GM21360 (cell line): Measurements from ENCODE around the gene AMT.
"Not testable (repeated sequence)": the region's sequence is repeated elsewhere in the genome, so short reads cannot be mapped to it uniquely, and the experiment has no call there.

Experiments
- ATAC-seq: cut with Tn5 transposase; IDR thresholded peaks from one replicate; pipeline ENCODE4 v1.9.1; 2021; ENCODE audit warnings: mild to moderate bottlenecking, moderate library complexity; ENCODE audit not compliant: unreplicated experiment

The AMT gene

DNA sequence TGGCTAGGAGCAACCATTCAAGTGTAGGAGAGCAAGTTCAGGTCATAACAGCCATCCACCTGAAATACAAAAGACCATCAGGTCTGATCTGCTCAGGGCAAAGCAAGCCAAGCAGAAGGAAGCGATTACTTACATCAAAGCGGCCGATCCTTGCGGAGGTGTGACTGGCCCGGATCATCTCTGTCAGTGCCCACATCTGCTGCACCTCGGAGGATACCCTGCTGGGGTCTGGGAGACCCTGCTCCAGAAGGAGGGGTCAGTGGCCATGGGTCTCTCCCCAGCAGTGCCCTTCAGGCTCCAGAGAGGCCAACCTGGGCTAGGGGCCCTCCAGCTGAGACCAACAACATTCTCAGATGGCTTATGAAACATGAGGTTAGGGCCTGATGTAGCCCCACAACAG lies 2.5 kb upstream of the AMT start:
- no peak for ATAC-seq

- ATAC-seq = no peak
These were observed 339 bp downstream of the AMT start for GRCh38 chr3:49421890-49422378.

GRCh38 chr3:49417516-49418120 lies 4.7 kb downstream of the AMT start:
- no peak for ATAC-seq

- no peak for ATAC-seq
These were observed 5.4 kb downstream of the AMT start for GRCh38 chr3:49416867-49417266.

GRCh38 chr3:49415931-49416601 lies 6.2 kb downstream of the AMT start:
- ATAC-seq = no peak

GRCh38 chr3:49414753-49415152 lies 7.5 kb downstream of the AMT start:
- no peak for ATAC-seq

DNA sequence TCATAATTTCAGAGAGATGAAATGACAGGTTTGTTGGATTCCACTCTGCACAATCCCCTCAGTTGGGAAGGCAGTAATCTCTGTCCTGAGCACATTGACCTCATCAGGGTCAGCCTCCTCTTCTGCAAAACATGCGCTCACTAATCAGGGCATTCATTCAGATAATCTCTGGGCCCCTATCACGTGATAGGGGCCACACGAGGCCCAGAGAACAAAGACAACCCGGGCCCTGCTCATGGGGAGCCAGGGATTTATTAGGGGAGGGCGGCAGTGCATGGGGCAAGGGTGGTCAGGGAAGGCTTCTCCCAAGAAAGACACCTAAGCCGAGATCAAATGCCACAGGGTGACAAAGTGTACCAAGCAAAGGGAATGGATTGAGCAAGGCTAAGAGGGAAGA lies 8.9 kb downstream of the AMT start:
- no peak for ATAC-seq

GRCh38 chr3:49412632-49413337 lies 9.5 kb downstream of the AMT start:
- no peak for ATAC-seq

GRCh38 chr3:49411968-49412631 lies 10.2 kb downstream of the AMT start, which contains the start of the genes RHOA and TCTA:
RHOA (minus strand) TSS chr3:49411976; CDS start chr3:49375589, 36,387 bp downstream.
TCTA (plus strand) TSS chr3:49412423; CDS start chr3:49412427, 4 bp downstream.
- ATAC-seq = peak; percentile 79

DNA sequence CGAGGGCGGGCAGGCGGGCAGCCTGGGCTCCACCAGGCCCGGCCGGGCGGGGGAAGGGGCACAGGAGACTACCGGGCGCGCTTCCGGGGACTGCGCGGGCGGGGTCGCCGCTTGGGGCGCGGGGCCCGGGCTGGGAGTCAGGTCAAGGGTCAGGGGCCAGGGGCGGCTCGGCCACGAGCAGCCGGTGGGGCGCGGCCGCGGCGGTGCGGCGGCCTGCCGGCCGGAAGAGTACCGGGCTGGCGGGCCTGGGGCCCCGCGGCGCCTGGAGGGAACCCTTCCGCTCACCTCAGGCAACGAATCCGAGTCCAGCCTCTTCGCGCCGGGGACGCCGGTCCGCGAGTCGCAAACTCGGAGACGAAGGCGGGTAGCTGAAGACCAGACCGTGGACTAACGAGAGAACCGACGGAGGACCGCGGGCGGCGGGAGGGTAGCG lies 10.7 kb downstream of the AMT start:
- peak; percentile 24 for ATAC-seq

- ATAC-seq = no peak
These were observed 11.3 kb downstream of the AMT start for GRCh38 chr3:49410846-49411534.

DNA sequence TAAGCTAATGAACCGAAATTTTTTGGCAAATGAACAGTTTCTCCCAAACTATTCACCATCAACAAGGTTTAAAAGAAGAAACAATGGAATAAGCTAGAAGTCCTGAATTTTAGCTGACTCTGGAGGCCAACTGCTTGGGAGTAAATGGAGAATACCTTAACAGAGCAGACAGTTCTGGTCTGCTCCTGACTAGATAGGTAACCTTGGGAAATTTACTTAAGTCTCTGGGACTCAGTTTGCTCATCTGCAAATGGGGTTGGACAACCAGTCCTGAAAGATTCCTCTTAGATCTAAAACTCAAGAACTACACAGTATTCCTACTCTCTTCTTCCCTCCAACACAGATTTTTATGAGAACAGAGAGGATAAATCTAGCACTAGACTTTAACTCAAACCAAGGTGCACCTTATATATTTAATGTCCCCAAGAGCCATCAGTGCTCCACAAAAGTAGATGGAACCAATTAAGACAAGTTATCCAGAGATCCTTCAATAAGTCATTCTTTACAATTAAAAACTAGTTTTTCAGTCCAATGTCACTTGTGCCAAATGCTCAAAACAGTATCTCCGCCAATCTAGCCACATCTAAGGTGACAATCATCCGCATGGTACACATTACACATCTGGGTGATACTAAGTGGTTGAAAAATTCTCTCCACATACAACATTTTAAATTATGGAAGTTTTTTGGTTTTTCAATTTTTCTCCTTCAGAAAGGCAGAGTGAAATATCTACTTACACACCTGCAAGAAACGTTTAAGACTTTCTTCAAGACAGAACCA lies 12.0 kb downstream of the AMT start:
- no peak for ATAC-seq

- no peak for ATAC-seq
These were observed 15.4 kb downstream of the AMT start for GRCh38 chr3:49406571-49407565.

GRCh38 chr3:49405570-49405969 lies 16.7 kb downstream of the AMT start:
- ATAC-seq = not testable (repeated sequence)

GRCh38 chr3:49403891-49404290 lies 18.4 kb downstream of the AMT start:
- no peak for ATAC-seq

DNA sequence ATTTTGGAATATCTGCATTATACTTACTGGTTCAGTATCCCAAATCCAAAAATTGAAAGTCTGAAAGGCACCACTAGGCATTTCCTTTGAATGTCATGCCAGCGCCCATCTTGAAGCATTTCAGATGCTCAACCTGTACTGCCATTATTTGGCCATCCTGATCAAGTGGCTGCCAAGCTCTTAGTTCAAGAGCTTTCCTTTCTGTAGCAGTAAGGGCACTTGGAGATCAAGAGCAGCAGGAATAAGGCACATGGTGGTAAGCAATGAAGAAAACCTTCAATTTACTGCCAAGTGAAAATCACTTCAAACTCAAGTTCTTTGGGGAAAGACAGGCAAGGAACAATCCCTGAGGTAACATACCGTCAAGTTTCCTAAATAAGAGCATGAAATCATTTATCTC lies 20.5 kb downstream of the AMT start:
- no peak for ATAC-seq

DNA sequence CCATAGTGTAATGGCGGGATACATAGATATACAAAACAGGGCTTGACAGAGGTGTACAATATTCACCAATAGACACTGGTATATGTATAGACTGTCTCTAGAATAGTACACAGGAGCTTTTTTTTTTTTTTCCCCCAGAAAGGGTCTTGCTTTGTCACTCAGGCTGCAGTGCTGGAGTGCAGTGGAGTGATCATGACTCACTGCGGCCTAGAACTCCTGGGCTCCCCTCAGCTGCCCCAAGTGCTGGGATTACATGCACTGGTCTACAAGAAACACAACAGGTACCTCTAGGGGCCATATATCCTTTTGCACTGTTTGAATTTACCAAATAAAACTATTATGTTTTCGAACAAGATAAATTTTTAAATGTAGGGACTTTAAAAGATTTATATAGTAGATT lies 22.8 kb downstream of the AMT start:
- ATAC-seq = no peak

DNA sequence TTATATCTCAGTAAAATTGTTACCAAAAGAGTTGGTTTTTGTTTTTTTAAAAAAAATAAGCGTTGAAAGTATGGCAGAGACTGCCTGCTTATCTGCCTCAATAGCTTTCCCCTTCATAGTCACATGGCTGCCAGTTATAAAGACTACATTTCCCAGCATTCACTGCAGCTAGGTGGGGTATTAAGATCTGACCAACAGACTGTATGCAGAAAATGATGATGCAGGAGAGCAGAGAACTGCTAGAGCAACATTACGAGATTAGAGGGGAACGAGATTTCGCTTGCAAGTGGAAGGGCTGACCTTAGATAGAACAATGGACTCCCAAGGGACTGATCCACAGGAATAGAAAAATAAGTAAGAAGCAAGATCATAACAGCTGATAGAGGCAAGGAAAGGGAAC lies 24.8 kb downstream of the AMT start:
- no peak for ATAC-seq

DNA sequence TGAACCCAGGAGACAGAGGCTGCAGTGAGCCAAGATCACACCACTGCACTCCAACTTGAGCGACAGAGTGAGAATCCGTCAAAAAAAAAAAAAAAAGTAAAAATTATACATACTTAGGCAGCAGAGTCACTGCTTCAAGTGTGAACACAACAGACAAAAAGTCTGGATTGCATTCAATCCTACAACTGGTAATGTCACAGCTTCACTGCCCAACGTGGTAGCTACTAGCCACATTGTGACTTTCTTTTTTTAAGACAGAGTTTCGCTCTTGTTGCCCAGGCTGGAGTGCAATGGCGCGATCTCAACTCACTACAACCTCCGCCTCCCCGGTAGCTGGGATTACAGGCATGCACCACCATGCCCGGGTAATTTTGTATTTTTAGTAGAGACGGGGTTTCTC lies 31.0 kb downstream of the AMT start:
- not testable (repeated sequence) for ATAC-seq
